Measurements from ENCODE around the gene SYT9. TPM values are rescaled to one million over a fixed set of nuclear protein-coding genes. Genes with fewer than 3 reads are reported as not detected.

SYT9 gene
- total and polyA plus RNA-seq, 4 donors, result 0.01 to 0.12 TPM; not detected in 2

- Histone ChIP-seq H3K9me3 (ENCODE audit: control insufficient read depth in 4 of 4, insufficient read depth in 3 of 4, low read length in 3 of 4) (no peaks in the 10 kb centered on the region), H3K4me1 (ENCODE audit: control insufficient read depth in 5 of 5, insufficient read depth in 5 of 5, low read length in 5 of 5) (no peaks in the 10 kb centered on the region), H3K4me3 (no peak overlapping the region), H3K9ac (ENCODE audit: insufficient read depth in 1 of 2, low read length in 2 of 2) (no peak overlapping the region), H3K36me3 (ENCODE audit: control insufficient read depth in 4 of 4, insufficient read depth in 4 of 4, low read length in 4 of 4) (no peaks in the 10 kb centered on the region), H3K27ac (ENCODE audit: low read depth in 1 of 2, low read length in 1 of 2) (no peak overlapping the region), H3K27me3 (ENCODE audit: control insufficient read depth in 3 of 3, insufficient read depth in 3 of 3, low read length in 2 of 3) (no peaks in the 10 kb centered on the region)
- 41 to 53% methylated on average over 3 of the region's 3 CpGs for WGBS, 2 donors
- DNase-seq (no peak), ATAC-seq (ENCODE audit: insufficient read depth, low FRiP score) (no peak)
- no peak for TF ChIP-seq CTCF (IDR thresholded peaks at IDR 0.05; ENCODE audit: control extremely low read depth, extremely low read depth)
Measured at GRCh38 chr11:7311903-7312302, 60.2 kb downstream of the SYT9 start.

DNA sequence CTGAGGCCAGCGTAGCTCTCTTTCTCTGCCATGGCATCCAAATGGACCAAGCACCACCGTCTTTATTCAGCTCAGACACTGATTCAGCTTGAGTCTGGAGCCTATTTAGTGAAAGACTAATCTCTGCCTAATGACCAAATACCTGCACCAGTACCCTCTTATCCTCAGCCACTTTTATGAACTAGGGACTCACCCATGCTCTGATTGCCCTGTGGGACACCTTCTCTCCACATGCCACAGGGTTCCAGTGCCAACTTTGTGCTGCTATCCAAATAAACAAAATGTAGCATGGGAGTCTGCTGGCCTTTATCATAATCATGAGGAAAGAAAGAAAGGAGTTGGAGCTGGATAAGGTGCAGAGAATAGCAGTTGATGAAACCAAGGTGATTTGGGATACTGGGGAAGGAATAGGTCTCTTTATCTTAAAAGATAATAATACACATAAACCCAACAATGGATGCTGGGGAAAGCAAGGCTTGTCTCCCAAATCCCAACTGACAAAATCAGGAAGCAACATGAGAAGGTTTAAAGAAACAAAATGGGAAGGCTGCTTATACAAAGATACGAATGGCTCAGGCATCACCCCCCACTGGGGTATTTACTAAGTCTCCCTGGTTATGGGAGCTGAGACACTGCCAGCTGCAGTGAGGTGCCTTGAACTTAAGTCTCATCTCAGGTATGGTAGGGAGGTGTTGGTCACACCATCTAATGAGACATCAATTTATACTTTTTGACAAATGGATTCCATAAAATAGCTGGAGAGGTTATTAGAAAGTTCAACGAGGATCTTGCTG lies 63.3 kb downstream of the SYT9 start:
- no peak overlapping the region for H3K27ac ChIP-seq (ENCODE audit: low read depth in 1 of 2, low read length in 1 of 2)
- no peak overlapping the region for H3K9ac ChIP-seq (ENCODE audit: insufficient read depth in 1 of 2, low read length in 2 of 2)
- WGBS, 2 donors, result 74 to 75% methylated on average over 4 of the region's 4 CpGs
- H3K36me3 ChIP-seq (ENCODE audit: control insufficient read depth in 4 of 4, insufficient read depth in 4 of 4, low read length in 4 of 4), result no peaks in the 10 kb centered on the region
- no peaks in the 10 kb centered on the region for H3K9me3 ChIP-seq (ENCODE audit: control insufficient read depth in 4 of 4, insufficient read depth in 3 of 4, low read length in 3 of 4)
- H3K4me1 ChIP-seq (ENCODE audit: control insufficient read depth in 5 of 5, insufficient read depth in 5 of 5, low read length in 5 of 5), result no peaks in the 10 kb centered on the region
- no peak overlapping the region for H3K4me3 ChIP-seq
- no peak for TF ChIP-seq CTCF (IDR thresholded peaks at IDR 0.05; ENCODE audit: control extremely low read depth, extremely low read depth)
- H3K27me3 ChIP-seq (ENCODE audit: control insufficient read depth in 3 of 3, insufficient read depth in 3 of 3, low read length in 2 of 3), result no peaks in the 10 kb centered on the region
- no peak for DNase-seq
- ATAC-seq (ENCODE audit: insufficient read depth, low FRiP score), result no peak

DNA sequence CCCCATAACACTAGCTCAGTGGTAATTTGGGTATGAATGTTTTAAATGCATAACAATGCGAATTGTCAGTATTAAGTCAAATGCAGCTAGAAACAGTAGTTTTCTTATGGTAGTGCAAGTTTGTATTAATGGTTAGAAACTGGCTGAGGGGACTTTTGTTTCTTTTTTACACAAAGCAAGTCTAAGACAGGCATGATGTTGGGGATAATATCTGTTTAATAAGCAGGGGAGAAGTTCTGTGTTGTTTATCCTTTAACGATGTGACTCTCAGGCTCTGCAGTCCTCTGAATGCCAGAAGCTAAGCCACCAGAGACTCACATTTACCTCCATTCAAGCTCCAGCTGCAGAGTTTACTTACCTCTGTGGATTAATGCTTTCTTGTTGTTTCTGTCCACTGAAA lies 67.8 kb downstream of the SYT9 start:
- 66 to 72% methylated on average over 2 of the region's 2 CpGs for WGBS, 2 donors
- no peak for DNase-seq

More for the DNA sequence above, 67.8 kb downstream of the SYT9 start:
- no peaks in the 10 kb centered on the region for H3K36me3 ChIP-seq (ENCODE audit: control insufficient read depth in 4 of 4, insufficient read depth in 4 of 4, low read length in 4 of 4)
- no peaks in the 10 kb centered on the region for H3K4me1 ChIP-seq (ENCODE audit: control insufficient read depth in 5 of 5, insufficient read depth in 5 of 5, low read length in 5 of 5)
- no peak overlapping the region for H3K27ac ChIP-seq (ENCODE audit: low read depth in 1 of 2, low read length in 1 of 2)
- H3K4me3 ChIP-seq, result no peak overlapping the region
- no peak overlapping the region for H3K9ac ChIP-seq (ENCODE audit: insufficient read depth in 1 of 2, low read length in 2 of 2)
- no peak for TF ChIP-seq CTCF (IDR thresholded peaks at IDR 0.05; ENCODE audit: control extremely low read depth, extremely low read depth)
- no peaks in the 10 kb centered on the region for H3K9me3 ChIP-seq (ENCODE audit: control insufficient read depth in 4 of 4, insufficient read depth in 3 of 4, low read length in 3 of 4)
- H3K27me3 ChIP-seq (ENCODE audit: control insufficient read depth in 3 of 3, insufficient read depth in 3 of 3, low read length in 2 of 3), result no peaks in the 10 kb centered on the region
- no peak for ATAC-seq (ENCODE audit: insufficient read depth, low FRiP score)

Data from lung (tissue), 12 donors.